Measurements from ENCODE around the gene MDK.

DNA sequence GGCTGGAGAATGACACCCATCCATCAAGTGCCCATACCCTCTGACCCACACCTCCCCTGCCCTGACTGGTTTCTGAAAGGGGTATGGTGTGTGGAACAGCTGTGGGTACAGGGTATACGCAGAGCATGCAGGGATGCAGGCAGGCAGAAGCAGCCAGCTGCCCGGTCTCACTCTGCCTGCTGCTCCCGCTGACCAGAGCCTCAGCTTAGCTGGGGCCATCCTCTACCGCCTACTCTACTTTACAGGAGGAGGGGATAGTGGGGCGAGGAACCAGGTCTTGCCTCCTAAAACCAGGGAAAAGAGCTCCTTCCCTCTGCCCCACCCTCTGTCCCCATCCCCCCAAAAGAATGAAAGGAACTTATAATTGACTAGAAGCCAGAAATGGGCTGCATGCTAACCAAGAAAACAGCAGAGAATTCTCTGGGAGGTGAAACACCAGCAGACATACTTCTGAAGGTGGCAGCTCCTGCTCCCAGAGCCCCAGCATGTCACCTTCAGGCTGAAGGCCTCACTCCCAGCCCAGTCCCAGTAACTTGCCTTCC is 23.1 kb downstream of the MDK start:
- TF ChIP-seq, protein P1, sequence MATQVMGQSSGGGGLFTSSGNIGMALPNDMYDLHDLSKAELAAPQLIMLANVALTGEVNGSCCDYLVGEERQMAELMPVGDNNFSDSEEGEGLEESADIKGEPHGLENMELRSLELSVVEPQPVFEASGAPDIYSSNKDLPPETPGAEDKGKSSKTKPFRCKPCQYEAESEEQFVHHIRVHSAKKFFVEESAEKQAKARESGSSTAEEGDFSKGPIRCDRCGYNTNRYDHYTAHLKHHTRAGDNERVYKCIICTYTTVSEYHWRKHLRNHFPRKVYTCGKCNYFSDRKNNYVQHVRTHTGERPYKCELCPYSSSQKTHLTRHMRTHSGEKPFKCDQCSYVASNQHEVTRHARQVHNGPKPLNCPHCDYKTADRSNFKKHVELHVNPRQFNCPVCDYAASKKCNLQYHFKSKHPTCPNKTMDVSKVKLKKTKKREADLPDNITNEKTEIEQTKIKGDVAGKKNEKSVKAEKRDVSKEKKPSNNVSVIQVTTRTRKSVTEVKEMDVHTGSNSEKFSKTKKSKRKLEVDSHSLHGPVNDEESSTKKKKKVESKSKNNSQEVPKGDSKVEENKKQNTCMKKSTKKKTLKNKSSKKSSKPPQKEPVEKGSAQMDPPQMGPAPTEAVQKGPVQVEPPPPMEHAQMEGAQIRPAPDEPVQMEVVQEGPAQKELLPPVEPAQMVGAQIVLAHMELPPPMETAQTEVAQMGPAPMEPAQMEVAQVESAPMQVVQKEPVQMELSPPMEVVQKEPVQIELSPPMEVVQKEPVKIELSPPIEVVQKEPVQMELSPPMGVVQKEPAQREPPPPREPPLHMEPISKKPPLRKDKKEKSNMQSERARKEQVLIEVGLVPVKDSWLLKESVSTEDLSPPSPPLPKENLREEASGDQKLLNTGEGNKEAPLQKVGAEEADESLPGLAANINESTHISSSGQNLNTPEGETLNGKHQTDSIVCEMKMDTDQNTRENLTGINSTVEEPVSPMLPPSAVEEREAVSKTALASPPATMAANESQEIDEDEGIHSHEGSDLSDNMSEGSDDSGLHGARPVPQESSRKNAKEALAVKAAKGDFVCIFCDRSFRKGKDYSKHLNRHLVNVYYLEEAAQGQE (IDR thresholded peaks at IDR 0.05), result no peak
- TF ChIP-seq RCOR1 (IDR thresholded peaks at IDR 0.05; ENCODE audit: low read depth, low read length) (no peak), CEBPB (IDR thresholded peaks at IDR 0.05) (no peak), SMC3 (IDR thresholded peaks at IDR 0.05) (no peak), CBX2 (IDR thresholded peaks at IDR 0.05; ENCODE audit: borderline replicate concordance, low read depth) (no peak), FOSL2 (IDR thresholded peaks at IDR 0.05) (no peak), FOSL2 (CRISPR knock-in tag; IDR thresholded peaks at IDR 0.05) (no peak)
- TF ChIP-seq, protein P2, sequence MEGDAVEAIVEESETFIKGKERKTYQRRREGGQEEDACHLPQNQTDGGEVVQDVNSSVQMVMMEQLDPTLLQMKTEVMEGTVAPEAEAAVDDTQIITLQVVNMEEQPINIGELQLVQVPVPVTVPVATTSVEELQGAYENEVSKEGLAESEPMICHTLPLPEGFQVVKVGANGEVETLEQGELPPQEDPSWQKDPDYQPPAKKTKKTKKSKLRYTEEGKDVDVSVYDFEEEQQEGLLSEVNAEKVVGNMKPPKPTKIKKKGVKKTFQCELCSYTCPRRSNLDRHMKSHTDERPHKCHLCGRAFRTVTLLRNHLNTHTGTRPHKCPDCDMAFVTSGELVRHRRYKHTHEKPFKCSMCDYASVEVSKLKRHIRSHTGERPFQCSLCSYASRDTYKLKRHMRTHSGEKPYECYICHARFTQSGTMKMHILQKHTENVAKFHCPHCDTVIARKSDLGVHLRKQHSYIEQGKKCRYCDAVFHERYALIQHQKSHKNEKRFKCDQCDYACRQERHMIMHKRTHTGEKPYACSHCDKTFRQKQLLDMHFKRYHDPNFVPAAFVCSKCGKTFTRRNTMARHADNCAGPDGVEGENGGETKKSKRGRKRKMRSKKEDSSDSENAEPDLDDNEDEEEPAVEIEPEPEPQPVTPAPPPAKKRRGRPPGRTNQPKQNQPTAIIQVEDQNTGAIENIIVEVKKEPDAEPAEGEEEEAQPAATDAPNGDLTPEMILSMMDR (IDR thresholded peaks at IDR 0.05), result no peak

All from A549 (cell line).